Activated CD8-positive, alpha-beta memory T cell treated with anti-CD3 and anti-CD28 coated beads, Interleukin-2, amount 50 U/mL, for 24 hours (primary cell): ENCODE results near the gene NUDT3.

ENCODE experiments used
- DNase-seq: peaks from one replicate; pipeline ENCODE4 v3.0.0-alpha.2; 2020; ENCODE audit errors: extremely low read depth

The NUDT3 gene

GRCh38 chr6:34322732-34323131 lies 69.7 kb downstream of the NUDT3 start:
- no peak for DNase-seq

GRCh38 chr6:34321821-34322220 lies 70.6 kb downstream of the NUDT3 start:
- no peak for DNase-seq

GRCh38 chr6:34319471-34319885 lies 73.0 kb downstream of the NUDT3 start:
- DNase-seq: no peak

GRCh38 chr6:34318499-34319470 lies 73.7 kb downstream of the NUDT3 start:
- no peak for DNase-seq

GRCh38 chr6:34317882-34318498 lies 74.5 kb downstream of the NUDT3 start:
- DNase-seq: no peak

GRCh38 chr6:34317172-34317477 lies 75.3 kb downstream of the NUDT3 start:
- no peak for DNase-seq

GRCh38 chr6:34316431-34317171 lies 75.9 kb downstream of the NUDT3 start:
- no peak for DNase-seq

GRCh38 chr6:34315780-34316179 lies 76.7 kb downstream of the NUDT3 start:
- DNase-seq: no peak

- no peak for DNase-seq
Observed at GRCh38 chr6:34315256-34315655, 77.2 kb downstream of the NUDT3 start.

GRCh38 chr6:34312259-34312658 lies 80.2 kb downstream of the NUDT3 start:
- DNase-seq: no peak

- DNase-seq: no peak
Observed at GRCh38 chr6:34310817-34311216, 81.7 kb downstream of the NUDT3 start.

GRCh38 chr6:34308483-34308882 lies 84.0 kb downstream of the NUDT3 start:
- no peak for DNase-seq

- DNase-seq: no peak
Observed at GRCh38 chr6:34305982-34306708, 86.3 kb downstream of the NUDT3 start.

GRCh38 chr6:34305497-34305896 lies 87.0 kb downstream of the NUDT3 start:
- DNase-seq: no peak

GRCh38 chr6:34304164-34304563 lies 88.3 kb downstream of the NUDT3 start:
- no peak for DNase-seq

- no peak for DNase-seq
Observed at GRCh38 chr6:34302929-34303328, 89.5 kb downstream of the NUDT3 start.

GRCh38 chr6:34301408-34301807 lies 91.1 kb downstream of the NUDT3 start:
- no peak for DNase-seq

GRCh38 chr6:34300332-34300751 lies 92.1 kb downstream of the NUDT3 start:
- no peak for DNase-seq

- DNase-seq: no peak
Observed at GRCh38 chr6:34298941-34299340, 93.5 kb downstream of the NUDT3 start.

- no peak for DNase-seq
Observed at GRCh38 chr6:34295721-34296120, 96.7 kb downstream of the NUDT3 start.

- no peak for DNase-seq
Observed at GRCh38 chr6:34292954-34293353, 99.5 kb downstream of the NUDT3 start.

GRCh38 chr6:34289137-34289536 lies 103.3 kb downstream of the NUDT3 start:
- no peak for DNase-seq
